Daoy (cell line): ENCODE results near the gene ERGIC1. TPM values are rescaled to one million over a fixed set of nuclear protein-coding genes. Genes with fewer than 3 reads are reported as not detected.
"Not testable (repeated sequence)": the region's sequence is repeated elsewhere in the genome, so short reads cannot be mapped to it uniquely, and the experiment has no call there.

Experiments used
- DNase-seq: peaks from one replicate; pipeline ENCODE4 v3.0.0-alpha.2; 2015; ENCODE audit warnings: low read depth
- total RNA-seq: library from RNA; depleted of rRNA; stranded (reverse); fragments of >200 nt; shearing (Covaris generic); gene quantifications from 2 replicates; pipeline ENCODE4 v1.2.3, GENCODE V29; 2014

Gene ERGIC1
- total RNA-seq, 1 experiment from 2014 or later, result 77.2 TPM

- DNase-seq, result not testable (repeated sequence)
These were observed 30.1 kb downstream of the ERGIC1 start for GRCh38 chr5:172864171-172864570.

GRCh38 chr5:172864747-172865146, 30.7 kb downstream of the ERGIC1 start:
- DNase-seq, result no peak

- no peak for DNase-seq
These were observed 32.3 kb downstream of the ERGIC1 start for GRCh38 chr5:172866378-172866777.

- no peak for DNase-seq
These were observed 33.0 kb downstream of the ERGIC1 start for GRCh38 chr5:172866802-172867748.

GRCh38 chr5:172867761-172868435, 33.8 kb downstream of the ERGIC1 start:
- DNase-seq, result no peak

- DNase-seq, result peak; percentile 75
These were observed 34.4 kb downstream of the ERGIC1 start for GRCh38 chr5:172868436-172868923.

GRCh38 chr5:172868924-172869591, 35.0 kb downstream of the ERGIC1 start:
- peak; percentile 94 for DNase-seq

- no peak for DNase-seq
These were observed 35.6 kb downstream of the ERGIC1 start for GRCh38 chr5:172869691-172870090.

GRCh38 chr5:172870291-172870714, 36.3 kb downstream of the ERGIC1 start:
- DNase-seq, result peak; percentile 92

GRCh38 chr5:172870715-172871461, 36.8 kb downstream of the ERGIC1 start:
- no peak for DNase-seq

- DNase-seq, result no peak
These were observed 37.5 kb downstream of the ERGIC1 start for GRCh38 chr5:172871536-172871935.

GRCh38 chr5:172871982-172872381, 37.9 kb downstream of the ERGIC1 start:
- no peak for DNase-seq

- peak; percentile 60 for DNase-seq
These were observed 39.0 kb downstream of the ERGIC1 start for GRCh38 chr5:172872997-172873491.

- no peak for DNase-seq
These were observed 39.5 kb downstream of the ERGIC1 start for GRCh38 chr5:172873513-172873912.

- no peak for DNase-seq
These were observed 40.8 kb downstream of the ERGIC1 start for GRCh38 chr5:172874647-172875504.

- DNase-seq, result no peak
These were observed 41.6 kb downstream of the ERGIC1 start for GRCh38 chr5:172875505-172876279.

GRCh38 chr5:172876578-172876977, 42.5 kb downstream of the ERGIC1 start:
- no peak for DNase-seq

GRCh38 chr5:172877466-172878260, 43.6 kb downstream of the ERGIC1 start:
- no peak for DNase-seq

GRCh38 chr5:172878585-172878932, 44.5 kb downstream of the ERGIC1 start:
- DNase-seq, result no peak
